ENCODE measurements around the gene CANT1.

GRCh38 chr17:78970834-78971755 lies 38.5 kb downstream of the CANT1 start:
- TF ChIP-seq, protein P1, sequence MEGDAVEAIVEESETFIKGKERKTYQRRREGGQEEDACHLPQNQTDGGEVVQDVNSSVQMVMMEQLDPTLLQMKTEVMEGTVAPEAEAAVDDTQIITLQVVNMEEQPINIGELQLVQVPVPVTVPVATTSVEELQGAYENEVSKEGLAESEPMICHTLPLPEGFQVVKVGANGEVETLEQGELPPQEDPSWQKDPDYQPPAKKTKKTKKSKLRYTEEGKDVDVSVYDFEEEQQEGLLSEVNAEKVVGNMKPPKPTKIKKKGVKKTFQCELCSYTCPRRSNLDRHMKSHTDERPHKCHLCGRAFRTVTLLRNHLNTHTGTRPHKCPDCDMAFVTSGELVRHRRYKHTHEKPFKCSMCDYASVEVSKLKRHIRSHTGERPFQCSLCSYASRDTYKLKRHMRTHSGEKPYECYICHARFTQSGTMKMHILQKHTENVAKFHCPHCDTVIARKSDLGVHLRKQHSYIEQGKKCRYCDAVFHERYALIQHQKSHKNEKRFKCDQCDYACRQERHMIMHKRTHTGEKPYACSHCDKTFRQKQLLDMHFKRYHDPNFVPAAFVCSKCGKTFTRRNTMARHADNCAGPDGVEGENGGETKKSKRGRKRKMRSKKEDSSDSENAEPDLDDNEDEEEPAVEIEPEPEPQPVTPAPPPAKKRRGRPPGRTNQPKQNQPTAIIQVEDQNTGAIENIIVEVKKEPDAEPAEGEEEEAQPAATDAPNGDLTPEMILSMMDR (IDR thresholded peaks at IDR 0.05): peak; percentile 89 to 95 (median 90)
- TF ChIP-seq POLR2A (IDR thresholded peaks at IDR 0.05): no peak
